Neutrophil (primary cell): Measurements from ENCODE around the gene PTPRQ.

Experiments
- H3K27ac ChIP-seq: fragments of 200-600 bp; sonication (generic); 2 replicates; pipeline ENCODE4 v1.5.1; 2016; ENCODE audit warnings: mild to moderate bottlenecking, moderate library complexity
- H3K27me3 ChIP-seq: fragments of 200-600 bp; sonication (generic); 2 replicates; pipeline ENCODE4 v1.6.0; 2016; ENCODE audit warnings: mild to moderate bottlenecking
- H3K36me3 ChIP-seq: fragments of 200-600 bp; sonication (generic); 2 replicates; pipeline ENCODE4 v1.5.1; 2017
- H3K4me1 ChIP-seq, 2 experiments: fragments of 200-600 bp in 1 of 2; sonication (generic) in 1 of 2; 1 replicate in 1 of 2; 2 replicates in 1 of 2; pipeline versions ENCODE4 v1.5.1 to v1.6.1; 2013 to 2016; ENCODE audit warnings: low read depth in 1 of 2, low read length in 1 of 2, mild to moderate bottlenecking in 1 of 2, moderate library complexity in 1 of 2; ENCODE audit not compliant: control insufficient read depth in 1 of 2, insufficient read depth in 1 of 2
- H3K4me3 ChIP-seq, 2 experiments: fragments of 200-600 bp in 1 of 2; sonication (generic) in 1 of 2; 1 replicate in 1 of 2; 2 replicates in 1 of 2; pipeline ENCODE4 v1.5.1; 2013 to 2016; ENCODE audit warnings: low read depth in 1 of 2, low read length in 1 of 2, mild to moderate bottlenecking in 1 of 2, moderate library complexity in 1 of 2
- H3K9me3 ChIP-seq: fragments of 200-600 bp; sonication (generic); 2 replicates; pipeline ENCODE4 v1.5.1; 2016
- TF ChIP-seq, protein P1 (sequence below): fragments of 200-600 bp; sonication (generic); IDR thresholded peaks from 2 replicates; pipeline ENCODE4 v1.5.1; 2016; ENCODE audit warnings: antibody characterized with exemption

The PTPRQ gene

GRCh38 chr12:80491166-80491565 is 47.1 kb downstream of the PTPRQ start:
- Histone ChIP-seq H3K4me3 (no peak overlapping the region), H3K4me1 (no peaks in the 10 kb centered on the region), H3K27ac (no peak overlapping the region), H3K36me3 (no peaks in the 10 kb centered on the region), H3K9me3 (no peaks in the 10 kb centered on the region), H3K27me3 (no peaks in the 10 kb centered on the region)
- TF ChIP-seq, protein P1, sequence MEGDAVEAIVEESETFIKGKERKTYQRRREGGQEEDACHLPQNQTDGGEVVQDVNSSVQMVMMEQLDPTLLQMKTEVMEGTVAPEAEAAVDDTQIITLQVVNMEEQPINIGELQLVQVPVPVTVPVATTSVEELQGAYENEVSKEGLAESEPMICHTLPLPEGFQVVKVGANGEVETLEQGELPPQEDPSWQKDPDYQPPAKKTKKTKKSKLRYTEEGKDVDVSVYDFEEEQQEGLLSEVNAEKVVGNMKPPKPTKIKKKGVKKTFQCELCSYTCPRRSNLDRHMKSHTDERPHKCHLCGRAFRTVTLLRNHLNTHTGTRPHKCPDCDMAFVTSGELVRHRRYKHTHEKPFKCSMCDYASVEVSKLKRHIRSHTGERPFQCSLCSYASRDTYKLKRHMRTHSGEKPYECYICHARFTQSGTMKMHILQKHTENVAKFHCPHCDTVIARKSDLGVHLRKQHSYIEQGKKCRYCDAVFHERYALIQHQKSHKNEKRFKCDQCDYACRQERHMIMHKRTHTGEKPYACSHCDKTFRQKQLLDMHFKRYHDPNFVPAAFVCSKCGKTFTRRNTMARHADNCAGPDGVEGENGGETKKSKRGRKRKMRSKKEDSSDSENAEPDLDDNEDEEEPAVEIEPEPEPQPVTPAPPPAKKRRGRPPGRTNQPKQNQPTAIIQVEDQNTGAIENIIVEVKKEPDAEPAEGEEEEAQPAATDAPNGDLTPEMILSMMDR = no peak

DNA sequence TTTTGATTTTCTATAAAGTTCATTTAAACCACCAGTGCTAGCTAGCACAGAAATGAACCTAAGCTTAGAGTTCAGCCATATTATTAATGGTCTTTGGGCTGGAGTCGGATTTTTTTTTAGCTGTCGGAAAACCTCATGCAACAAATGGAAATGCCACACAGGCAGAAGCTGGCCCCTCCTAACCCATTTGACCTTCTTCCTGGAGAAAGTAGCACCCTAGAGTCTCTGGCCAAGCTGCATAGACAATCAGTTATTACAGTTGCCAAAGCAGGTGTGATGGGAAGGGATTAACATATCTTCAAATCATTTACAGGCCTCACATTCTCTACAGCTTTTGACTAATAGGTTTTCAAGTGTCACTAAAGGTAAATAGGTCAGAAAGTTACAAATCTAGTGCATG is 49.4 kb downstream of the PTPRQ start:
- Histone ChIP-seq H3K27me3 (no peaks in the 10 kb centered on the region), H3K27ac (no peak overlapping the region)
- TF ChIP-seq, protein P1 = no peak

DNA sequence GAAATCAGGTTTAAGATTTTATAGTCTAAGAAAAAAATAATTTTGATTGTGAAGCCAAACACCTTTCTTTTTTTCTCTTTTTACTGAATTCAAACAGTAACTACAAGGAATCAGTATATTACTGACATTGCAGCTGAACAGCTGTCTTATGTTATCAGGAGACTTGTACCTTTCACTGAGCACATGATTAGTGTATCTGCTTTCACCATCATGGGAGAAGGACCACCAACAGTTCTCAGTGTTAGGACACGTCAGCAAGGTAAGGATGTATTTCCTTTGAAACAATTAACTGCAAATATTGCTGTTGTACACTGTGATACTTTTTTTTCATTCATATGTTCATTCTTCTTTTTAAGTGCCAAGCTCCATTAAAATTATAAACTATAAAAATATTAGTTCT is 50.8 kb downstream of the PTPRQ start:
- TF ChIP-seq, protein P1 = no peak
- Histone ChIP-seq H3K4me1 (no peaks in the 10 kb centered on the region), H3K27me3 (no peaks in the 10 kb centered on the region), H3K27ac (no peak overlapping the region), H3K4me3 (no peak overlapping the region), H3K9me3 (no peaks in the 10 kb centered on the region), H3K36me3 (no peaks in the 10 kb centered on the region)

More for the DNA sequence above, 49.4 kb downstream of the PTPRQ start:
- Histone ChIP-seq H3K9me3 (no peaks in the 10 kb centered on the region), H3K36me3 (no peaks in the 10 kb centered on the region), H3K4me3 (no peak overlapping the region), H3K4me1 (no peaks in the 10 kb centered on the region)

GRCh38 chr12:80498059-80498728 is 54.2 kb downstream of the PTPRQ start:
- H3K27ac ChIP-seq = no peak overlapping the region
- H3K27me3 ChIP-seq = no peaks in the 10 kb centered on the region
- H3K4me1 ChIP-seq = no peaks in the 10 kb centered on the region
- no peaks in the 10 kb centered on the region for H3K9me3 ChIP-seq
- H3K36me3 ChIP-seq = no peaks in the 10 kb centered on the region
- H3K4me3 ChIP-seq = no peak overlapping the region
- TF ChIP-seq, protein P1 = no peak

DNA sequence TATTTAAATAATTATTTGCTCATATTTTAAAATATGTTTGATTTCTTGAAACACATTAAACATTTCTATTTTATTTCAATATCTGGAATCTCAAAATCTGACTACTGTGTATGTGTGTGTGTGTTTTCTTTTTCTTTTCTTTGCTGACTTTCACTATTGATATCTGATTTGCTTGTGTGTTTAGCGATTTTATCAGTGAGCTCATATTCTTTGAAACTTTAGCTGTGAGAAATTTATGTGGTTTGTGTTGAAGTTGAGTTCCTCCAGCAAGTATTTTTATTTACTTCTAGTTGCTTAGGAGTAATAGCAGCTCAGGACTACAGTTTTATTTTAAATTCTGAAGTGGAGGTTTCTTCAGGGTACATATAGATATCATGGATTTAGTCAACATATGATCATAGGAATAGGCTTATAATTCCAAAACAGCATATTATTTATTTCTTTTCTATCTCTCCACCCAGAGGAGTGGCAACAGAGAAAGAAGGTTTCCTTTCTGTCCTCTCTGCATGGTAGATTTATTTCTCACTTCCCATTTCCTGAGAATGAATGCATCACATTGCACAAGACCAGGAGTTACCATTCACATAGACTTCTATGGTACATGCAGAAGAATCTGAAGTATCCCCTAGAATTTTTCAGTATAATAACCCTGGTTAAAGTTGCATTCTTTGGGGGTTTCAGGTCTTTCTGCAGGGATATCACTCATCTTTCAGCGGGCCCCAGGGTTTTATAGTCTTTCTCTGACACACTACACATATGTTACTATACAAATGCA is 60.5 kb downstream of the PTPRQ start:
- H3K36me3 ChIP-seq = no peaks in the 10 kb centered on the region
- no peak overlapping the region for H3K4me3 ChIP-seq
- H3K27me3 ChIP-seq = no peaks in the 10 kb centered on the region
- TF ChIP-seq, protein P1 = no peak
- no peaks in the 10 kb centered on the region for H3K9me3 ChIP-seq
- no peaks in the 10 kb centered on the region for H3K4me1 ChIP-seq
- no peak overlapping the region for H3K27ac ChIP-seq
